HepG2 (cell line): ENCODE data around the gene FAM174C. TPM values are rescaled to one million over a fixed set of nuclear protein-coding genes. Genes with fewer than 3 reads are reported as not detected.

Source experiments
- ATAC-seq: fragments of 200-7000 bp; cut with Tn5 transposase; 3 replicates; pipeline ENCODE4 v1.9.1; 2020; ENCODE audit warnings: mild to moderate bottlenecking, moderate library complexity
- BruUV-seq: library from RNA; stranded (reverse); fragments of 400-500 nt; replicated peaks from 2 replicates; lab custom pipeline; 2021; lab: Mats Ljungman, UMichigan
- CTCF ChIA-PET: fragments of 300-600 bp; formaldehyde crosslinking; extraction: SDS; loops from one replicate; lab custom pipeline; 2021; ENCODE audit warnings: low total read pairs, inconsistent platforms, low intra/inter-chr PET ratio; lab: Yijun Ruan, JAX
- POLR2A ChIA-PET: fragments of 350-600 bp; sonication (Branson Sonifier 250); formaldehyde crosslinking; loops from one replicate; lab custom pipeline; 2020; ENCODE audit warnings: antibody characterized with exemption, inconsistent platforms; lab: Yijun Ruan, JAX
- DNase-seq: peaks from one replicate; pipeline ENCODE4 v3.0.0-alpha.2; 2015; ENCODE audit warnings: low spot score
- FAIRE-seq: peaks from 3 replicates; lab custom pipeline; 2011; peaks lifted over from hg19 to GRCh38; lab: Jason Lieb, UNC
- H2AFZ ChIP-seq: one replicate; pipeline ENCODE4 v1.6.1; 2011; ENCODE audit warnings: low read length, inconsistent platforms
- H3K27ac ChIP-seq: fragments of 300-600 bp; 3 replicates; pipeline ENCODE4 v1.8.0; 2011; ENCODE audit warnings: mixed run types, mild to moderate bottlenecking, mixed read lengths, low read length, inconsistent platforms; ENCODE audit not compliant: insufficient read depth; ENCODE audit errors: extremely low read length
- H3K27me3 ChIP-seq, 2 experiments: fragments of 200-600 bp in 1 of 2; 2 replicates in 1 of 2; 3 replicates in 1 of 2; pipeline versions ENCODE4 v1.6.0 to v1.8.0; 2011; ENCODE audit warnings: low read length in 2 of 2, mild to moderate bottlenecking in 2 of 2, moderate library complexity in 2 of 2, inconsistent platforms in 1 of 2; ENCODE audit not compliant: insufficient read depth in 2 of 2, control insufficient read depth in 1 of 2
- H3K36me3 ChIP-seq, 2 experiments: fragments of 200-600 bp in 1 of 2; replicated peaks in 1 of 2; 2 replicates in 1 of 2; 3 replicates in 1 of 2; pipeline versions ENCODE4 v1.5.1 to v1.8.0; 2011; ENCODE audit warnings: low read length in 2 of 2, inconsistent platforms in 1 of 2; ENCODE audit not compliant: insufficient read depth in 2 of 2, control insufficient read depth in 1 of 2
- H3K4me1 ChIP-seq: 2 replicates; pipeline ENCODE4 v1.5.1; 2012; ENCODE audit warnings: low read length, inconsistent platforms; ENCODE audit not compliant: insufficient read depth
- H3K4me2 ChIP-seq: 2 replicates; pipeline ENCODE4 v1.6.0; 2011; ENCODE audit warnings: low read depth, low read length, inconsistent platforms
- H3K4me3 ChIP-seq, 3 experiments: fragments of 200-600 bp in 1 of 3; sonication (generic), shearing (Covaris generic) in 1 of 3; replicated peaks in 1 of 3; 2 replicates each; pipeline ENCODE4 v1.5.1; 2011 to 2016; ENCODE audit warnings: low read length in 3 of 3, inconsistent platforms in 2 of 3, low read depth in 2 of 3, mild to moderate bottlenecking in 2 of 3, control low read depth in 1 of 3, mixed read lengths in 1 of 3; ENCODE audit not compliant: insufficient read depth in 1 of 3
- H3K79me2 ChIP-seq: one replicate; pipeline ENCODE4 v1.6.1; 2011; ENCODE audit warnings: low read length, inconsistent platforms; ENCODE audit not compliant: insufficient read depth
- H3K9ac ChIP-seq: 2 replicates; pipeline ENCODE4 v1.6.0; 2011; ENCODE audit warnings: mild to moderate bottlenecking, low read depth, low read length, inconsistent platforms; ENCODE audit not compliant: insufficient read depth
- H3K9me3 ChIP-seq: 2 replicates; pipeline ENCODE4 v1.5.1; 2012; ENCODE audit warnings: mild to moderate bottlenecking, low read length
- H4K20me1 ChIP-seq: 2 replicates; pipeline ENCODE4 v1.6.0; 2011; ENCODE audit warnings: inconsistent platforms, mild to moderate bottlenecking, low read length, moderate library complexity; ENCODE audit not compliant: insufficient read depth
- ELF1 ChIP-seq: sonication (generic); formaldehyde crosslinking; IDR thresholded peaks from 2 replicates; pipeline ENCODE4 v1.4.0; 2020; ENCODE audit warnings: missing genetic modification reagents
- ETV5 ChIP-seq: IDR thresholded peaks from 2 replicates; pipeline ENCODE4 v1.6.1; 2018; ENCODE audit warnings: missing biosample characterization, missing genetic modification reagents, inconsistent platforms, borderline replicate concordance
- HNRNPK ChIP-seq: fragments of 200-400 bp; formaldehyde crosslinking; IDR thresholded peaks from 2 replicates; pipeline ENCODE4 v1.6.1; 2018; ENCODE audit warnings: low read length, low read depth, moderate library complexity, mild to moderate bottlenecking; ENCODE audit not compliant: poor library complexity, severe bottlenecking
- HOXD1 ChIP-seq: sonication (generic); formaldehyde crosslinking; IDR thresholded peaks from 2 replicates; pipeline ENCODE4 v1.5.0; 2020; ENCODE audit warnings: missing genetic modification reagents
- MAZ ChIP-seq, 2 experiments: sonication (generic) in 1 of 2; formaldehyde crosslinking in 1 of 2; IDR thresholded peaks; 2 replicates each; pipeline versions ENCODE4 v1.5.0 to v1.6.1; 2012 to 2020; ENCODE audit warnings: low read depth in 2 of 2, mild to moderate bottlenecking in 2 of 2, borderline replicate concordance in 1 of 2, improper control_type of control experiment in 1 of 2, low read length in 1 of 2, missing genetic modification reagents in 1 of 2, moderate library complexity in 1 of 2
- MTA1 ChIP-seq: sonication (generic); formaldehyde crosslinking; IDR thresholded peaks from 2 replicates; pipeline ENCODE4 v1.4.0; 2020; ENCODE audit warnings: missing genetic modification reagents, mild to moderate bottlenecking, borderline replicate concordance
- RARA ChIP-seq: IDR thresholded peaks from 2 replicates; pipeline ENCODE4 v1.6.1; 2016; ENCODE audit warnings: missing genetic modification reagents, missing compliant biosample characterization
- SKI ChIP-seq: fragments of 450-650 bp; IDR thresholded peaks from one replicate; pipeline ENCODE4 v1.6.1; 2018; ENCODE audit warnings: mild to moderate bottlenecking; ENCODE audit not compliant: partially characterized antibody
- SOX5 ChIP-seq: IDR thresholded peaks from 2 replicates; pipeline ENCODE4 v1.6.1; 2016; ENCODE audit warnings: borderline replicate concordance
- SP4 ChIP-seq: sonication (generic); formaldehyde crosslinking; IDR thresholded peaks from 2 replicates; pipeline ENCODE4 v1.8.1; 2023; ENCODE audit warnings: mild to moderate bottlenecking, missing genetic modification reagents
- ZBTB7A ChIP-seq: sonication (generic); formaldehyde crosslinking; IDR thresholded peaks from 2 replicates; pipeline ENCODE4 v1.8.0; 2022; ENCODE audit warnings: mild to moderate bottlenecking, missing genetic modification reagents
- WGBS: methylation state at CpG from one replicate; pipeline ENCODE4 v1.1.6; 2017; ENCODE audit warnings: low lambda C conversion rate; 5-methylcytosine and 5-hydroxymethylcytosine counted together
- in situ Hi-C: cut with HindIII; loops from 2 replicates; pipeline ENCODE4 v1.10.0; 2017; ENCODE audit warnings: low pct_unique_long_range_greater_than_20kb; ENCODE audit not compliant: extremely low pct_ligation_motif_present
- intact Hi-C: fragments of 100-400 bp; cut with micrococcal nuclease; formaldehyde crosslinking; loops from one replicate; pipeline ENCODE4 v1.10.0; 2022; ENCODE audit not compliant: unreplicated experiment
- polyA plus RNA-seq, 8 experiments: library from polyadenylated mRNA; depleted of rRNA in 3 of 8; stranded (reverse) in 7 of 8; unstranded in 1 of 8; fragments of >200 nt; fragmentation: Illumina TruSeq in 4 of 8; extraction: Trizol in 4 of 8; gene quantifications; 2 replicates each; pipeline versions ENCODE4 v1.2.1 to v1.2.3, GENCODE V29; 2011 to 2016; ENCODE audit warnings: low read depth in 4 of 8, missing spikeins in 1 of 8, mixed read lengths in 1 of 8; ENCODE audit not compliant: insufficient read depth in 1 of 8
- total RNA-seq, 5 experiments: library from RNA; depleted of rRNA; stranded (reverse); fragments of >200 nt; fragmentation: Illumina TruSeq; extraction: Trizol; gene quantifications; 2 replicates each; pipeline ENCODE4 v1.2.3, GENCODE V29; 2016; ENCODE audit warnings: low read depth in 1 of 5
- TF ChIP-seq, protein P1 (sequence below): IDR thresholded peaks from 2 replicates; pipeline ENCODE4 v1.6.1; 2012; ENCODE audit warnings: inconsistent platforms
- TF ChIP-seq, protein P2 (sequence below): sonication (generic); formaldehyde crosslinking; IDR thresholded peaks from 2 replicates; pipeline ENCODE4 v1.5.0; 2020; ENCODE audit warnings: mild to moderate bottlenecking, missing genetic modification reagents
- TF ChIP-seq, protein P3 (sequence below): sonication (generic); formaldehyde crosslinking; IDR thresholded peaks from 2 replicates; pipeline ENCODE4 v1.5.1; 2020; ENCODE audit warnings: mild to moderate bottlenecking, missing genetic modification reagents, moderate library complexity
- TF ChIP-seq, protein P4 (sequence below): sonication (generic); formaldehyde crosslinking; IDR thresholded peaks from 2 replicates; pipeline ENCODE4 v1.8.0; 2022; ENCODE audit warnings: missing genetic modification reagents, mild to moderate bottlenecking, borderline replicate concordance
- TF ChIP-seq, protein P5 (sequence below): sonication (generic); formaldehyde crosslinking; IDR thresholded peaks from 2 replicates; pipeline ENCODE4 v1.4.0; 2020; ENCODE audit warnings: missing genetic modification reagents, borderline replicate concordance

FAM174C gene
- total and polyA plus RNA-seq, 2 of the 13 experiments (the other 11 are each of a cell fraction or from before 2014, with no cell fraction given): 19.5 to 31.3 TPM

DNA sequence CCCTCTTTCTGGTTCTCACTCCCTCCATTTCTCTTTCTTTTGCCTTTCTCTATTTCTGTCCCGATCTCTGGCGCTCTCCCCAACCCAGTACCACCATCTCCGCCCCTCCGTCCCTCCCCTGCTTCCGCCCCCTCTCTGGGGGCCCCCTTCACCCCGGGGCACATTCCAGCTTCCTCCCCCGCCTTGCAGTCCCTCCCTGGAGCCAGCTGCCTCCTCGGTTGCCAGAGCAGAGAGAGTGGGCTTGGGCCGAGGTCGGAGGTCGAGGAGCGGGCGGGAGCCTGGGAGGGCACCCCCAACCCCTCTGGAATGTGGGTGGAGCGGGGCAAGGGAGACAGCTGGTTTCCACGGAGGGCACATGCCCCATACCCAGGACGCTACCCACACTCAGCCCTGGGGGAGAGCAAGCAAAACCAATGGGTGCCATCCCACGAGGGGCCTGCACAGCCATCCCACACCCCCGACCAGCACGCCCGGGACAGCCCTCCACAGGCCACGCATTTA, 12.7 kb upstream of the FAM174C start:
- intact Hi-C loops (no loop called here), in situ Hi-C loops (no loop called here)
- H3K27me3 ChIP-seq: no peaks in the 10 kb centered on the region
- ATAC-seq (no peak), FAIRE-seq (no peak), DNase-seq (no peak)
- ChIA-PET CTCF (no interaction called here), POLR2A (interaction anchor here (1.3 to 12.8 kb wide), 5 partner anchors 8 to 24 kb away, joined by 4 to 668 read pairs (median 9); partner anchors contain the start of genes ATP5F1D, FAM174C and MIDN)
- WGBS: 8% methylated on average over 16 of the region's 21 CpGs
- H4K20me1 ChIP-seq: peaks cover 16% of the 10 kb centered on the region; the same call in 1 of the 2 replicates
- no peak overlapping the region for H2AFZ ChIP-seq
- H3K4me2 ChIP-seq: peak overlapping the region; percentile 98
- no peaks in the 10 kb centered on the region for H3K9me3 ChIP-seq
- BruUV-seq: no TSS peak
- H3K36me3 ChIP-seq: 0 out of 5 replicates have a peak, but pooled peaks cover 0 to 5% of the 10 kb centered on the region in 2 experiments
- peak overlapping the region; percentile 71 to 81 (median 80); a peak in 5 of 6 replicates for H3K4me3 ChIP-seq
- H3K4me1 ChIP-seq: peaks cover 73% of the 10 kb centered on the region
- H3K27ac ChIP-seq: peak overlapping the region; percentile 81
- peak overlapping the region; percentile 78 for H3K9ac ChIP-seq
- H3K79me2 ChIP-seq: peaks cover 3% of the 10 kb centered on the region
- TF ChIP-seq, protein P1, sequence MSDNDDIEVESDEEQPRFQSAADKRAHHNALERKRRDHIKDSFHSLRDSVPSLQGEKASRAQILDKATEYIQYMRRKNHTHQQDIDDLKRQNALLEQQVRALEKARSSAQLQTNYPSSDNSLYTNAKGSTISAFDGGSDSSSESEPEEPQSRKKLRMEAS: peak; percentile 39; the same call in 1 of the 2 replicates
- TF ChIP-seq, protein P2, sequence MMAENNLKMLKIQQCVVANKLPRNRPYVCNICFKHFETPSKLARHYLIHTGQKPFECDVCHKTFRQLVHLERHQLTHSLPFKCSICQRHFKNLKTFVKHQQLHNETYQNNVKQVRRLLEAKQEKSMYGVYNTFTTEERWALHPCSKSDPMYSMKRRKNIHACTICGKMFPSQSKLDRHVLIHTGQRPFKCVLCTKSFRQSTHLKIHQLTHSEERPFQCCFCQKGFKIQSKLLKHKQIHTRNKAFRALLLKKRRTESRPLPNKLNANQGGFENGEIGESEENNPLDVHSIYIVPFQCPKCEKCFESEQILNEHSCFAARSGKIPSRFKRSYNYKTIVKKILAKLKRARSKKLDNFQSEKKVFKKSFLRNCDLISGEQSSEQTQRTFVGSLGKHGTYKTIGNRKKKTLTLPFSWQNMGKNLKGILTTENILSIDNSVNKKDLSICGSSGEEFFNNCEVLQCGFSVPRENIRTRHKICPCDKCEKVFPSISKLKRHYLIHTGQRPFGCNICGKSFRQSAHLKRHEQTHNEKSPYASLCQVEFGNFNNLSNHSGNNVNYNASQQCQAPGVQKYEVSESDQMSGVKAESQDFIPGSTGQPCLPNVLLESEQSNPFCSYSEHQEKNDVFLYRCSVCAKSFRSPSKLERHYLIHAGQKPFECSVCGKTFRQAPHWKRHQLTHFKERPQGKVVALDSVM (CRISPR knock-in tag): 0 out of 2 replicates have a peak, but pooled peaks have one; percentile 12
- TF ChIP-seq MAZ (IDR thresholded peaks at IDR 0.05; ENCODE audit: borderline replicate concordance, low read depth, low read length): peak; percentile 69; the same call in 1 of the 2 replicates
- 0 out of 2 replicates have a peak, but pooled peaks have one; percentile 39 for TF ChIP-seq MAZ (CRISPR knock-in tag; IDR thresholded peaks at IDR 0.05; ENCODE audit: low read depth)
- TF ChIP-seq, protein P3, sequence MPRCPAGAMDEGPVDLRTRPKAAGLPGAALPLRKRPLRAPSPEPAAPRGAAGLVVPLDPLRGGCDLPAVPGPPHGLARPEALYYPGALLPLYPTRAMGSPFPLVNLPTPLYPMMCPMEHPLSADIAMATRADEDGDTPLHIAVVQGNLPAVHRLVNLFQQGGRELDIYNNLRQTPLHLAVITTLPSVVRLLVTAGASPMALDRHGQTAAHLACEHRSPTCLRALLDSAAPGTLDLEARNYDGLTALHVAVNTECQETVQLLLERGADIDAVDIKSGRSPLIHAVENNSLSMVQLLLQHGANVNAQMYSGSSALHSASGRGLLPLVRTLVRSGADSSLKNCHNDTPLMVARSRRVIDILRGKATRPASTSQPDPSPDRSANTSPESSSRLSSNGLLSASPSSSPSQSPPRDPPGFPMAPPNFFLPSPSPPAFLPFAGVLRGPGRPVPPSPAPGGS: 0 out of 2 replicates have a peak, but pooled peaks have one; percentile 4
- peak; percentile 42; the same call in 1 of the 2 replicates for TF ChIP-seq ZBTB7A
- TF ChIP-seq RARA (CRISPR knock-in tag): peak; percentile 40; the same call in 1 of the 2 replicates
- TF ChIP-seq HNRNPK: peak; percentile 20
- TF ChIP-seq MTA1 (CRISPR knock-in tag): no peak
- 0 out of 2 replicates have a peak, but pooled peaks have one; percentile 4 for TF ChIP-seq SP4 (CRISPR knock-in tag)
- TF ChIP-seq, protein P4, sequence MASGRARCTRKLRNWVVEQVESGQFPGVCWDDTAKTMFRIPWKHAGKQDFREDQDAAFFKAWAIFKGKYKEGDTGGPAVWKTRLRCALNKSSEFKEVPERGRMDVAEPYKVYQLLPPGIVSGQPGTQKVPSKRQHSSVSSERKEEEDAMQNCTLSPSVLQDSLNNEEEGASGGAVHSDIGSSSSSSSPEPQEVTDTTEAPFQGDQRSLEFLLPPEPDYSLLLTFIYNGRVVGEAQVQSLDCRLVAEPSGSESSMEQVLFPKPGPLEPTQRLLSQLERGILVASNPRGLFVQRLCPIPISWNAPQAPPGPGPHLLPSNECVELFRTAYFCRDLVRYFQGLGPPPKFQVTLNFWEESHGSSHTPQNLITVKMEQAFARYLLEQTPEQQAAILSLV: no peak
- TF ChIP-seq, protein P5, sequence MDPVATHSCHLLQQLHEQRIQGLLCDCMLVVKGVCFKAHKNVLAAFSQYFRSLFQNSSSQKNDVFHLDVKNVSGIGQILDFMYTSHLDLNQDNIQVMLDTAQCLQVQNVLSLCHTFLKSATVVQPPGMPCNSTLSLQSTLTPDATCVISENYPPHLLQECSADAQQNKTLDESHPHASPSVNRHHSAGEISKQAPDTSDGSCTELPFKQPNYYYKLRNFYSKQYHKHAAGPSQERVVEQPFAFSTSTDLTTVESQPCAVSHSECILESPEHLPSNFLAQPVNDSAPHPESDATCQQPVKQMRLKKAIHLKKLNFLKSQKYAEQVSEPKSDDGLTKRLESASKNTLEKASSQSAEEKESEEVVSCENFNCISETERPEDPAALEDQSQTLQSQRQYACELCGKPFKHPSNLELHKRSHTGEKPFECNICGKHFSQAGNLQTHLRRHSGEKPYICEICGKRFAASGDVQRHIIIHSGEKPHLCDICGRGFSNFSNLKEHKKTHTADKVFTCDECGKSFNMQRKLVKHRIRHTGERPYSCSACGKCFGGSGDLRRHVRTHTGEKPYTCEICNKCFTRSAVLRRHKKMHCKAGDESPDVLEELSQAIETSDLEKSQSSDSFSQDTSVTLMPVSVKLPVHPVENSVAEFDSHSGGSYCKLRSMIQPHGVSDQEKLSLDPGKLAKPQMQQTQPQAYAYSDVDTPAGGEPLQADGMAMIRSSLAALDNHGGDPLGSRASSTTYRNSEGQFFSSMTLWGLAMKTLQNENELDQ (CRISPR knock-in tag): no peak
- 0 out of 2 replicates have a peak, but pooled peaks have one; percentile 17 for TF ChIP-seq SOX5
- TF ChIP-seq HOXD1 (CRISPR knock-in tag): 0 out of 2 replicates have a peak, but pooled peaks have one; percentile 40
- peak; percentile 25; the same call in 1 of the 2 replicates for TF ChIP-seq ELF1 (CRISPR knock-in tag)
- peak; percentile 72 for TF ChIP-seq ETV5 (CRISPR knock-in tag)
- TF ChIP-seq SKI: no peak
